Hematopoietic multipotent progenitor cell treated with erythropoietin and hydrocortisone succinate and interleukin-3 and kit ligand, for 17 days (in vitro differentiated cells): Measurements from ENCODE around the gene RAB20.
"Not testable (repeated sequence)": the region's sequence is repeated elsewhere in the genome, so short reads cannot be mapped to it uniquely, and the experiment has no call there.

Experiments
- DNase-seq: peaks from one replicate; pipeline ENCODE4 v3.0.0-alpha.2; 2015; ENCODE audit warnings: low spot score

RAB20 gene

DNA sequence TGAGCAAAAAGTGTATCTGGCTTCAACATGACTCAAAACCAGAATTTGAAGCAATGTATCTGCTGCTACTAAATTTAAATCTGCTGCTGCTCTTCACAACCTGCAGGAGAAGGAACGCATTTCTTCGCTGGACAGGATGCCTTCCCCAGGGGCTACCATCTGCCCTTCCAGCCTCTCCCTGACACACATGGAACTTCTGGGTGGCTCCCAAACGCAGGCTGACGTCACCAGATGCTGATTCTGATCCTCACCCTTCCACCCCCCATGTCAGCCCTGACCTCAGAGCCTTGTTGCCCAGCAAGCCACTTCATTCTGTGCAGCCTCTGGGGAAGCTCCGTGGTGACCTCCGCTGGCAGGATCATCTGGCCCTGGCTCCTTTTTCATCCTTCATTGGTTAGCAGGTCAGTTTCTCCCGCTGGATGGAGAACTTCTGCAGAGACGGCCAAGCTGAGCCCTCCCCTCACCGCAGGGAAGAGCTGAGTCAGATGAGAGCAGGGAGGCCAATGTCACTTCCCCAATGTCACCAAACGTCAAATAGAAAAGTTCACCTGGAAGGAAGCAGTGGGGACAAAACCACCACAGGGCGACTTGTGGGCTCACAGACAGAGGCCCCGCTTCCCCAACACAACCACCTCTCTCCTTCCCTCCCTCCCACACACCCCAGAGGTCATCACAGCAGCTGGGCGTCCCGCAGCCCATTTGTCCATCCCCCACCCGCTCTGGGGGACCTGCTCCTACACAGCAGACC lies 14.0 kb upstream of the RAB20 start:
- DNase-seq: no peak

DNA sequence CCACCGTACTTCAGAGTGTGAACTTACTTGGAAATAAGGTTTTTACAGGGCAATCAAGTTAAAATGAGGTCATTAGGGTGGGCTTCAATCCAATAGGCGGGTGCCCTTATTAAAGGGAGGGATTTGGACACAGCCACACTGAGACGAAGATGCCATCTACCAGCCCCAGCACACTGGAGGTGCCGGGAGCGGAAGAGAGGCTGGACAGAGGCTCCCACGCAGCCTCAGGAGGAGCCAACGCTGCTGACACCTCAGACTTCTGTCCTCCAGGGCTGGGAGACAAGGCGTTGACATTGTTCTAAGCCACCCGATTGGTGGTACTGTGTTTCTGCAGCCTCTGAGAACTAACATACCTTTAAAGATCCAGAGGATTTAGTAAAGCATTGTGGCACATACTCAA lies 12.6 kb upstream of the RAB20 start:
- no peak for DNase-seq

DNA sequence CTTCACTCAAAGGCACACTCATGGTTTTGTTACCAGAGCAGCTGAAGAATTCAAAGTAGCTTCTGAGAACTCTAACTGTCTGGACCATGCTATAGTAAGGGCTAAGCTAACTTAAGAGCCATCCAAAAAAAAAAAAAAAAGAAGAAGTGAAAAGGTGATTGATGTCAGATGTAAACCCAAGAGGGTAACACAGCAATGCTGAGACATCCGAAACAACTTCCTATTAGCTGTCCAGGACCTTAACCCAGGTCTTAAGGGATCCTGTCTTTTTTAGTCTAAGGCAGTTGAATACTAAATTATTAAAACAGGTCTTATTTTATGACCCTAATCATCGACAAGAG lies 11.2 kb upstream of the RAB20 start:
- no peak for DNase-seq

DNA sequence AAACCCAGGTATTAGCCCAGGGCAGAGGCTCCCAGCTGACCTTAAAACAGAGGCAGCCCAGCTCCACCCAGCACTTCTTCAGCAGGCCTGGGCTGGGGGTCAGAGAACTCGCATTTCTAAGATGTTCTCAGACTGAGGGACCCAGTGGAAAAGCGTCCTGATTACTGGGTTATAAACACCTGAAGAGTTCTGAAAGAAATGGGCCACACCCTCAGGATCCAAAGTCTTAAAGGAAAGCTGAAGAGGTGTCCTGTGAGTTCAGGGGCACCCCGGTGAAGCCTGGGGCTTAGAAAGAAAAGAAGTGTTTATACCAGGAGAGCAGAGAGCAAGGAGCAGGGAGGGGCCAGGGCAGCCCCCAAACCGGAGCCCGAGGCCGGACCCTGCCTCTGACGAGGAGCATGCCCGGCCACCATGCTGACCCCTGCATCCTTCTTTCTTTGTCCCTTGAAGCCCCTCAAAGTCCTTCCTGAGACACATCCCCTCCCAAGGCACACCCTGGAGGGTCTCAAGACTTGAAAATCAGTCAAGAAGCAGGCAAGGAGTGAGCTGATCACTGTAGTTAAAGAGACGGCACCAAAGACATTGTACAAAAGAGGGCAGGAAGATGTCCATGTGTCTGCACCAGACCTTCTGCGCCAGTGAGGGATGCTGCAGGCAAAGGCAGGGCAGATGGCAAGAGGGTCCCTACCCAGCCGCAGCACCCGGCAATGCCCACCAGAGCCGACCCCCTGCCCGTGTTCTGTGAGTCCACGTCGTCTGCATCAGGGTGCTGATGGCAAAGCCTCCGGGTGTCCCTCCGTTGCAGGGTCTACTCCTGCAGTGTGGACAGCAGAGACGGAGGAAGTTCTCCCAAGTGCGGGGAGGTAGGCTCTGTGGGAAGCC lies 10.6 kb upstream of the RAB20 start:
- no peak for DNase-seq

DNA sequence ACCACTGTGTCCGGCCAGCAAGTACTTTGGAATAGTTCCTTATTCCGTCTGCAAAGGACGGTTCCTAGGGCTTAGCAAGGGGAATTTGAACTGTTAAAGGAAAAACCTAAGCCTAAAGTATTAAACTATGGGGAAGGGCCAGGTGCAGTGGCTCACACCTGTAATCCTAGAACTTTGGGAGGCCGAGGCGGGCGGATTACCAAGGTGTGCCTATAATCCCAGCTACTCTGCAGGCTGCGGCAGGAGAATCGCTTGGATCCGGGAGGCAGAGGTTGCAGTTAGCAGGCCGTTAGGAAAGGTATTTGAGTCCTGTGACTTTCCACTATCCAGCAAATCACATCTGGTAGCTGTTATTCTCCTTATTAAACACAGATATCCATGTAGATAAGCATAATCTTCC lies 9.4 kb upstream of the RAB20 start:
- DNase-seq: no peak

DNA sequence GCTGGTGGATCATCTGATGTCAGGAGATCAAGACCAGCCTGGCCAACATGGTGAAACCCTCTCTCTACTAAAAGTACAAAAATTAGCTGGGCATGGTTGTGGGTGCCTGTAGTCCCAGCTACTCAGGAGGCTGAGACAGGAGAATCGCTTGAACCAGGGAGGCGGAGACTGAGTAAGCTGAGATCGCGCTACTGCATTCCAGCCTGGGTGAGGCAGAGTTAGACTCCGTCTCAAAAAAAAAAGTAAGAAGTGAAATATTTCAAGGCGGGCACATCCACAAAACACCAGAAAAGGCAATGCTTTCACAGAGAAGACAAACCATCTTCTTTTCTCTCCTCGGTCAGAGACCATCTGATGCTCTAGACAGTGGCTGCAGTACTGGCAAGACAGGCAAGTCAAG lies 8.4 kb upstream of the RAB20 start:
- DNase-seq: not testable (repeated sequence)

DNA sequence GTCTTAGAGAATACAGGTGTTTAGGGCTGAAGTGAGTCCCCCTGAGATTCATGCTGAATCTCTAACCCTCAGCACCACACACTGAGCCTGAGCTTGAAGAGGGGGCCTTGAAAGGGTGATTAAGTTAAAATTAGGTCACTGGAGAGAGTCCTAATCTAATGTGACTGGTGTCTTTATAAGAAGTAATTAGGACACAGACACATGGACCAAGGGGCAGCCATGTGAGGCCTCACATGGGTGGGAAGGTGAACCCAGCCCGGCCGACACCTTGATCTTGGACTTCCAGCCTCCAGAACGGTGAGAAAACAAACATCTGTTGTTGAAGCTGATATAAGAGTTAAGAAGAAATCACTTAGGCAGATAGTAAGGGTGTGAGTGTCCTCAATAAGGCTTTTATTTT lies 7.1 kb upstream of the RAB20 start:
- no peak for DNase-seq

DNA sequence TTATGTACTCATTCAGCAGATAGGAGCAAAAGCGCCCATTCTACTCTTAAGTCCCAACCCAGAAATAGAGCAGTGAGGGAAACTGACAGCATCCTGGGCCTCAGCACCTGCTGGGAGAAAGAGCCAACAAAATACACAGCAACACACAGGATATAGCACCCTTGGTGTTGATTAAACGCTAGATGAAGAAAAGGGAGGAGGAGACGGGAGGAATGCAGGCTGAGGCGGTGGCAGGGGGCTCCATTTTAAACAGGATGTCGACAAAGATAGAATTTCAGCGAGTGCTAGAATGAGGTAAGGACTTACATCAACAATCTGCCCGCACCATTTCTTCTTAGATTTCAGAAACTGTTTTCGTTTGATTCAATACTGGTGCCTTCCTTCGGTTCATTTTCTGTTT lies 4.6 kb upstream of the RAB20 start:
- DNase-seq: no peak

DNA sequence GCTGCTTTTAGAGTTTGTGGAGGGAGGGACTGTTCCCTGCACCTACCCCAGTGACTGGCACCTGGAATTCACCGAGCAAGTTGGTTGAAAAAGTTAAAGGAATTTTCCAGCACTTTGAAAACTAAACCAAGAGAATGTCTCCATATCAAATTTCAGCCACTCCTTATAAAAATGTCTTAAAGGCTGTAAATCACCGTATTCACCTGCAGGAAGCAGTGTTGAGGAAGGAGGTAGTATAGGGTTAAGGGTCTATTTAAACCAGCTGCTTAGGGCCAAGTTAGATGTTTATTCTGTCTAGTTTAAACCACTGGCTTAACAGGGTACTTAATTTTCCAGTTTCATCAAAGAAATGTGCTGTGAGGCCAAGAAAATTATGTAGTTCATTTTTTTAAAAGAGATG lies 3.8 kb upstream of the RAB20 start:
- no peak for DNase-seq

DNA sequence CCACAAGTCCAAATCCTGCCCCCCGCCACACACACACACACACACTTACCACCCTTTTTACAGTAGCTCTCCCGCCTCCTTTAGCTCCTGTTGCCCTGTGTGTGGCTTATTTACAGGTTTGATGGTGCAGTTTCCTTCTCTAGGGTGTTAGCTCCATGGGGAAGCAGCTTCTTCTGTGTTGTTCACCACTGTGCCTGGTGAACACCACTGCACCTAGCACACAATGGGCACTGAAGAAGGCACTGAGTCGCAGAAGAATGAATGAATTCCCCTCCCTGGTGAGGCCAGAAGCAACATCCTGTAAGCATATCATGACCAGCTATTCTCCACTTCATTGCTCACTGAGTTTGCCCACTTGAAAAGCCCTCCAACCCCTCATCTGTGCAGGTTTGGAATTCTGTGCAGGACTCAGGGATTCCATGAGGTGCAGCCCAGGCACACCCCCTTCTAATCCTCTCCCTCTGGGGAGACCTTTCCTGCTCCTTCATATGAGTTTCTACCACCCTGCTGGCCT lies 3.0 kb upstream of the RAB20 start:
- DNase-seq: no peak

DNA sequence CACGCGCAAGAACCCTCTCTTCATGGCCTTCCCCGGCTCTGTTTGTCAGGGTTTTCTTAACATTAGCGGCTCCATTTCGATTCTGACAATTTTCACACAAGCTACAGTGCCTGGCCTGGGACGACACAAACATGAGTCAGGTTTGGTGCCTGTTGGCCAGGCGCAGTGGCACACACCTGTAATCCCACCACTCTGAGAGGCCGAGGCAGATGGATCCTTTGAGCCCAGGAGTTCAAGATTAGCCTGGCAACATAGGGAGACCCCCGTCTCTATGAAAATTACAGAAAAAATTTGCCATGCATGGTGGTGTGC lies 1.9 kb upstream of the RAB20 start:
- no peak for DNase-seq

DNA sequence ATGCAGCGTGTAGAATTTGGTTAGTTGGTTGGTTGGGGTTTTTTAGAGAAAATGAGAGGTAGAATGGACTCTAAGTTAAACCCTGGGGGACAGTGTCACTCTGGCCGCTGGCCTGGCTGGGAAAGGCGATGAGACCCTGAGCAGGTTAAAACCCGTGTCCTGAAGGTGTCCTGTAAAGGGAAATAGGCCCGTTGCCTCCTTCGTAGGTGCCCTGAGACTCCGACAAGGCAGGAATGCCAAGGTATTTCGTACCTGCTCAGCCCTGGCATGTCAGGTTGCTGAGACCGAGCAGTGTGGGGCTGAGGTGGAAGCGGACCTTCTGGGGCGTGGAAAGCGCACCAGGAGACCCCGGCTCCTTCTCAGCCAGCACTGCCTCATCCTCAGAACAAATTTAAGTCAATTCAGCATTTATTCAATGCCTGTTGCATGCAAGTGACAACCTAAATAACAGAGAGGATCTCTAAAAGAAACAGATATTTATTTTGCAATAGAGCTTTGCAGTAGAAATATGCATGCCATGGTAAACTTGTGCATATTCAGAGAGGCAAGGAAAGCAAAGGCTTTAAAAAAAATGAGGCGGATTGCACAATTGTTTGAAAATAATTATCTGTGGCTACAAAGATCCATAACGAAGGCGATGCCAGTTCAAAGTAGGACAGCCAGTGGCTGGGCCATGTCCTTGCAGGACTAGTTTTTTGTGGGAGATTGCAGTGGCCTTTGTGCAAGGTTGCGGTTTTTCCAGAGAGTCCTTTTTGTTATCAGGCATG lies 1.4 kb upstream of the RAB20 start:
- DNase-seq: no peak

DNA sequence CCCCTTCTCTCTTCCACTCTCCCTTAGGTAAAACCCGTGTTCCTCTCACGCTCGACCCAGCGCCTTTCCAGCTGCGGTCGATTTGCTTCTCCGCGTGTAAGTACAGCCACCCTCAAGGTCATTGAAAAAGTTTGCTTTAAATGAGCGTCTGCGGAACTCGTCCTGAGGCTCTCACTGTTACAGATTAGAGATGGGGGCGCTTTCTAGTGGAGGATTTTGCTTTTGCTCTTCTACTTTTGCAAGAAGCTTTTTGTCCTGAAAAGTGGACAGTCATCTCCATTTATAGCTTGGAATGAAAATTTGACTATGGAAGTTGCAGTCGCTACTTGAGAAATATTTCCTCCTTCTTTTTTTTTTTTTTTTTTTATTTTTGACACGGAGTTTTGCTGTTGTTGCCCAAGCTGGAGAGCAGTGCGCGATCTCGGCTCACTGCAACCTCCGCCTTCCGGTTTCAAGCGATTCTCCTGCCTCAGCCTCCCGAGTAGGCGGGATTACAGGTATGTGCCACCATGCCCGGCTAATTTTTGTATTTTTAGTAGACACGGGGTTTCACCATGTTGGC lies 595 bp upstream of the RAB20 start:
- DNase-seq: no peak

DNA sequence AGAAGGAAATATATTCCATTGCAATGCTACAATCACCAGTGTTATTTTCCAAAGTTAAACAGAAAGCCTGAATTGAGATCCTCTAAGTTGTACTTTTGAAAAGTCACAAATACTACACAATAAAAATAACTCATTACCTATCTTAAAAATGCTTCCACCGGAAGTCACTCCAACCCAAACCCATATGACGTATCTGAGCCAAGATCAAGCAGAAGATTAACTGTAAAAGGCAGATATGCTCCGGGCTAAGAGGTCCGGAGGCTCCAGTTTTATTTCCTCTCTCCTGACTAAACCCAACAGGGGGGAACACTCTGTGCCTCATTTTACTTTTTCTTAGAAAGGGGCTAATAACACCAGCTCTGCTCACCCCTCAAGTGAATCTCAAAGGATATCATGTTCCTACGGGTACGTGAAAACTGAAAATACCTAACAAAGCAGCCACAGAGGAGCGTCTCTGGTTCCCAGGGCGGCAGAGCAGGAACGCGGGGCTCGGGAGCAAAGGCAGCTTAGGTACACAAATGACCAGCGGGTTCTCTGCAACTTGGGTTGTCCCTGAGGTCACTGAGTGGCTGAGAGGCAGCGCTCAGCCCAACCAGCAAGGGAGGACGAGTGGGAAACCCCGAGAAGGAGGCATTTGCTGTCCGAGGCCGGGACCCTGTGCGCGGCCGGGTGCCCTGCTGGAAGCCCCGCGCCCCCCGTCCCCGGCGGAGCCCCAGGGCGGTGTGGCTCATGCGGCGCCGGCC lies 750 bp downstream of the RAB20 start:
- DNase-seq: no peak

DNA sequence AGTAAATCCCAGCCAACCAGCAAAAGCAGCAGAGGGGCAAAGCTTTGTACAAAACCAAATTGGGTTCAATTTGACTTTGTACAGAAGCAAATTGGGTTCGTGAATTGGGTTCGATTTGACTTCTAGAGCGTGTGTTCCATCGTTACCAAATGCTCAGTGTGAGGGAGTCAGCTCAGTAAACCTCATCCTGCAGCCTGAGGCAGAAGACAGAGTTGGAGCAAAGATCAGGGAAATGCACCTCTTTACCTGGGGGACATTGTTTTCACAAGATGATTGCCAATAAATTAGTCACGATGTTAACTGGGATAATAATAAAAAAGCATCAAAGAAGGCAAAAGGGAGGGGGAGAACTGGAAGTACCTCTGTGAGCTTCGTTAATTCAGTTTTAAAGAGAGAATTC lies 1.5 kb downstream of the RAB20 start:
- DNase-seq: no peak

DNA sequence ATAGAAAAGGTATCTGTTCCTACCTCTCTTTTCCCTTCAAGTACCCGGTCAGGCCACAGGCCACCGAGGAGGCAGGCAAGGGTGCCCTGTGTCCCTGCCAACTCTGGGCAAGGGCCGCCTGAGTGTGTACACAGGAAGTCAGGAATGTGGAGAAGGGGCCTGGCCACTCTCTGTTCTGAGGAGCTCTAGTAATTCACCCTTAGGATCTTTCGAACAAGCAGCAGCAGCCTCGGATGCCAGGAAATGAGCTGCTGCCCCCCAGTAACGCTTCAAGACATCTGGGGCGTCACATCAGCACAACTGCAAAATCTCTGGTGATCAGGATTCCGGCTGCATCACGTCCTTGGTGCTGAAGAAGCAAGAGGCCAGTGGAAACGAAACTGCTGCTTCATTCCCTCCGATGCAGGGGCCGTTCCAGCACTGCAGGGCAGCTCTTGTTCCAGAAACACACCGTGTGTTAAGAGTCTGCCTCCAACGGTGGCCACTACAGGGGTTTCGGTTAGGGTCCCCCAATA lies 2.0 kb downstream of the RAB20 start:
- no peak for DNase-seq

DNA sequence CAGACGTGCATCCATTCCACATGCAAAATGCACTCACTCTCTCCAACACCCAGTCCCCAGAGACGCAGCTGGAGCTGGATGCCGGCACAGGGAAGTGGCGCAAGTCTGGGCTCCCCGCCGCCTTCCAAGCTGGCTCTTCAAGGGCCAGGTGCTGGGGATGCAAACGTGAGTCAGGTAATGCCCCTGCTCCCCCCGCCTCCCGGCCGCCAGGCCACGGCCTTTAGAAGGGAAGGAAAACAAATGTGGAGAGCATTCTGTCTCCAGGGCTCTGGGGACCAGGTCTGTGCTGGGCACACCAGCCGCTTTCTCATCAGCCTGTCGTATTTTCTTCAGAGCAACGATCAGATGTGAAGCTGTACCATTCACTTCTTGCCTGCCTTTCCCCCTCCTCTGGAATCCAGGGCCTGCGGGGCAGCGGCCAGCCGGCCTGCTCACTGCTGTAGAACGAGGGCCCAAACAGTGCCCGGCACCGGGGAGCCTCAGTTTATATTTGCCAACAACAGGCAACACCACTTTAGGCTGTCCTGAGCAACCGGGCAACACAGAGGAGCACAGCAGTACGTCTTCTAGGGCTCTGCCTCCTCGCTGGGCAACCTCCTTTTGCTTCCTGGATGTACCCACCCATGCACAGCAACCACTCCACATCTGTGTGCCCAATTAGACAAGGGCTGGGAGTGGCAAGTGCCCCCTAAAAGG lies 3.8 kb downstream of the RAB20 start:
- DNase-seq: no peak

DNA sequence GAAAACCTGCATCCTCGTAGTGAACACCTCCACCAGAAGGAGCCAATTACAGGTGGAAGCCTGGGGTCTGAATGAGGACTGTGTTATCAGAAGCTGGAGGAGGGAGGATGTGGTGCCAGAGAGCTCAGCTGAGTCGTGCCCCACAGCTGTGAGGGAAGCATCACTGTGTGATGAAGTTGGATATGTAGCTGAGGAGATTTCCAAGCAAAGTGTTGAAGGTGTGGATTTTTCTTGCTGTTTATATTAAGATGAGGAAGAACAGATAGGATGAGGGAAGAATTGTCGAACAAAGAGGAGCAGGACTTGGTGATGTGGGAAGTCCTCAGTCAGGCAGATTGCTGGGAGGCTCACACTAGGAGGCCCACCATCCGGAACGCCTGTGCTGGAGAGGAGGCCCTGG lies 4.4 kb downstream of the RAB20 start:
- no peak for DNase-seq

DNA sequence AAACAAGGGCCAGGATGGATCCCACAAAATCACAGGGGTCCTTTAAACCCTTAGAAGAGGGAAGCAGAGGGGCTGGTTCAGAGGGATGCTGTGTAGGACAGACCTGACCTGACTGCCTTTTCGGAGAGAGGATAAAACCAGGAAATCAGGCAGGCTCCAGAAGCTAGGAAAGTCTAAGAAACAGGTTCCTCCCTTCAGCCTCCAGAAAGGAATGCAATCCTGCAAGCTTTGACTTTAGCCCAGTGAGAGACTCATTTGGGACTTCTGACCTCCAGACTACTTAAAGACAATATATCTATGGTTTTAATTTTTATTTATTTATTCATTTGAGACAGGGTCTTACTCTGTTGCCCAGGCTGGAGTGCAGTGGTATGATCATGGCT lies 5.3 kb downstream of the RAB20 start:
- no peak for DNase-seq

DNA sequence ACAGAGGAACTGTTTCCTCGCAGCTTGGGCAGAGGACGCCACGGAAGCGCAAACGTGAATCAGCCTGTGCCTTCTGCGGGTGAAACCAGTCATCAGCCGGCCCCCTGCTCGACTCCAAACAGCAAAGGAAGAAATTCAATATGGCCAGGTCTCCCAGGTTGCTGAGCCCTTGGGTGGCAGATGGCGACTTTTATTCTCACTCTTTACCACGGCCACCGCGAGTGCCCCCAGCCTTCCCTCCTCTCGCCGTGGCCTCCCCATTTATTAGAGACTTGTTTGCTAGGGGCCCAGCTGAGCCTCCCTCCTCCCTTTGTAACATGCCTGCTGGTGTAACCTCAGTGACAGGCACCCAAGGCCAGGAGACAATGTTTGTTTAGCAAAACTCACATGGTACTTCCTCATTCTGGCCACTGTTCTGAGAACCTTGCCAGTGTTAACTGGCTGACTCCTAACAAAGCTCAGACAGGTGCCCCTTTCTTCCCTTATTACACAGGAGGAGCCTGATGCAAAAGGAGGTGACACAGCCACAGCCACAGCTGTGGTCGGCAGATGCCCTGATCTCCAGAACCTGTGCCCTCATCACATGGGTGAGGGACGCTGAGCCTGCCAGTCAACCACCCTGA lies 5.8 kb downstream of the RAB20 start:
- DNase-seq: no peak

DNA sequence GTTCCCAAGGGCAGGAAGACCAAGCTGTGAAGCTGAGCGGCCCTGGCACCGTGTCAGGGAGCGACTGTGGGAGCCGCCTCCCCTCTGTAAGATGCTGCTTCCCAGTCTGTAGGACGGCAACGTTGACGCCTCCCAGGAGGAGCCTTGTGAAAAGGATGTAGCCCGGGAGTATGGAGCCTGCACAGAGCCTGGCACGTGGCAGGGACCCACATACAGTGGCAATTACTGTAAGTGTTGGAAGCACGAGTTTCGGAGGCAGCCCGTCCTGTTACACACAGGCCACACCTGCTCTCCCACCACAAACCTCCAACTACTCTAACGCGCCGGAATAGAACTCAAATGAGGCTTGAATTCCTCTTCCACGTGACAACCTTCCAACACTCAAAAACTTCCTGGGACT lies 6.6 kb downstream of the RAB20 start:
- DNase-seq: no peak
